ENCODE data around the gene HEPACAM.

The HEPACAM gene

DNA sequence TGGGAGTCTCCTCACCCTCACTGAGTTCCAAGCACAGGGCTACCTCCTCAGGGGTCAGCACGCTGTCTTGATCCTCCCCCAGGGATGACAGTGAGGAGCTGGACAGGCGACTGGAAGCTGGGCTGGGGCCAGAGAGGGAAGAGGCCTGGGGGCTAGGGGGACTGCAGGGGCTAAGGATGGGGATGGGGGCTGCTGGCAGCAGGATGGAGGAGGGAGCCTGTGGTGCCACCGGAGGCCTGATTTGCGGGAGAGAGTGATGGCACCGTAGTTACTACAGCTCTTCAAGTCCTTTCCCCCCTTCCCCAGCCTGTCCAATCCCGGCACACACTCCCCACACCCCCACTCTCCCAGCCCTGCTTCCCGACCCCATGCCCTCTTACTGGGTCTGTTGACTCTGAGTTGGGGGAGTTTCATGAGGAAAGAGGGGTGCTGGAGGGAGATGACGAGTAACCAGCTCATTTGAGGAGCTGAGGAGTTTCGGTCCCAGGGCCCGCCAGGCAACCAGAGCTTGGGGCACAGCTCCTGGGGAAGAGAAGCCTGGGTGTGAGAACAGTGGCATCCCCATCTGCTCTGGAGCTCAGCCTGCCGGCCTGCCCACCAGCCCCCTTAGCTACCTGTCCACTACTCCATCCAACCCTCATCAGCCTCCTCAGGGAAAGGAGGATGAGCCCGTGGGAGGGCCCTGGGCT lies 48.7 kb downstream of the HEPACAM start:
- Histone ChIP-seq H3K36me3 (no peaks in the 10 kb centered on the region), H3K27me3 (no peaks in the 10 kb centered on the region), H3K4me1 (ENCODE audit: control insufficient read depth in 1 of 2, insufficient read depth in 1 of 2, low read depth in 1 of 2, low read length in 1 of 2) (no peaks in the 10 kb centered on the region), H3K4me3 (ENCODE audit: low read depth in 1 of 2, low read length in 1 of 2) (no peak overlapping the region), H3K9me3 (no peaks in the 10 kb centered on the region), H3K27ac (no peak overlapping the region)
- TF ChIP-seq, protein P1, sequence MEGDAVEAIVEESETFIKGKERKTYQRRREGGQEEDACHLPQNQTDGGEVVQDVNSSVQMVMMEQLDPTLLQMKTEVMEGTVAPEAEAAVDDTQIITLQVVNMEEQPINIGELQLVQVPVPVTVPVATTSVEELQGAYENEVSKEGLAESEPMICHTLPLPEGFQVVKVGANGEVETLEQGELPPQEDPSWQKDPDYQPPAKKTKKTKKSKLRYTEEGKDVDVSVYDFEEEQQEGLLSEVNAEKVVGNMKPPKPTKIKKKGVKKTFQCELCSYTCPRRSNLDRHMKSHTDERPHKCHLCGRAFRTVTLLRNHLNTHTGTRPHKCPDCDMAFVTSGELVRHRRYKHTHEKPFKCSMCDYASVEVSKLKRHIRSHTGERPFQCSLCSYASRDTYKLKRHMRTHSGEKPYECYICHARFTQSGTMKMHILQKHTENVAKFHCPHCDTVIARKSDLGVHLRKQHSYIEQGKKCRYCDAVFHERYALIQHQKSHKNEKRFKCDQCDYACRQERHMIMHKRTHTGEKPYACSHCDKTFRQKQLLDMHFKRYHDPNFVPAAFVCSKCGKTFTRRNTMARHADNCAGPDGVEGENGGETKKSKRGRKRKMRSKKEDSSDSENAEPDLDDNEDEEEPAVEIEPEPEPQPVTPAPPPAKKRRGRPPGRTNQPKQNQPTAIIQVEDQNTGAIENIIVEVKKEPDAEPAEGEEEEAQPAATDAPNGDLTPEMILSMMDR (IDR thresholded peaks at IDR 0.05): no peak

DNA sequence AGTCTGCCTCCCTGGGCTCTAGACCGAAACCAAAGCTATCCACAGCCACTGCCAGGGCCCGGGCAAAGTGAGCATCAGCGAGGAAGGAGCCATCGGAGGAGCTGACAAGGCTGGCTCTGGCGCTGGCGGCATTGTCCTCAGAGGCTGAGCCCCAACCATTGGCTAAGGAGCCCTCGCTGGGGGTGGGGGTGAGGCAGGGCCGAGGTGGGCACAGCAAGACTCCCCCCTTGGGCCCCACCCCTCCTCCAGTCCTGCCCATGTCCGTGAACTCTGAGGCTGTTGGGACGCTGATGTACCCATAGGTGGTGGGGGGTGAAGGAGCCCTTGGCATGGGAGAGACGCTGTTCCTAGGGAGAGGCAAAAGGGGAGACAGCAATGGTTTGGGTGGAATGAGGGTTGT lies 49.4 kb downstream of the HEPACAM start:
- no peaks in the 10 kb centered on the region for H3K36me3 ChIP-seq
- H3K27ac ChIP-seq: no peak overlapping the region
- no peaks in the 10 kb centered on the region for H3K4me1 ChIP-seq (ENCODE audit: control insufficient read depth in 1 of 2, insufficient read depth in 1 of 2, low read depth in 1 of 2, low read length in 1 of 2)
- TF ChIP-seq, protein P1 (IDR thresholded peaks at IDR 0.05): no peak
- H3K9me3 ChIP-seq: no peaks in the 10 kb centered on the region
- H3K27me3 ChIP-seq: no peaks in the 10 kb centered on the region
- H3K4me3 ChIP-seq (ENCODE audit: low read depth in 1 of 2, low read length in 1 of 2): no peak overlapping the region

DNA sequence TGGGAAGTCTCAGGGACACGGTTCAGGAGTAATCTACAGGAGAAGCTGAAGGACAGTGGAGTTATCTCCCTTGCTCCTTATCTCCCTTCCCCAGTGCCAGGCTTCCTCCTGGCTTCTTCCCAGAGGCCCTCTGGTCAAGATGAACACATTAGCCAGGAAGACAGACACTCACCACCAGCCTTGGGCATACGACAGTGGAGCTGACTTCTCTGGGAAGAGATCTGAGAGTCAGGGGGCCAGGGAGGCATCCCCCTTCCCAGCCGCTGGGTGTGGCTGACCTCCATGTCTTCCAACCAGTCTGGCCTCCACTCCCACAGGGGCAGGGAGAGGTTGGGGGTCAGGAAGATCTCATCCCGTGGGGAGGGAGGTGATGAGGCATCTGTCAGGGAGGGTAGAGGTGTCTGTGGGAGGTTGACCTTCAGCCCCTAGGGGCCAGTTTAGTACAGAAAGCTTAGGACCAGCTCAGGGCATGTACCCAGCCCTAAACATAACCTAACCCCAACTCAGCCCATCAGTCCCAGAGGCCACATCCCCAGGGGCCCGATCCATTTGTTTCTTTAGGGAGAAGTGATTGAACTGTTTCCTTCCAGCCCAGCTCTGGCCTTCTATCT lies 50.9 kb downstream of the HEPACAM start:
- H3K9me3 ChIP-seq: no peaks in the 10 kb centered on the region
- no peak overlapping the region for H3K4me3 ChIP-seq (ENCODE audit: low read depth in 1 of 2, low read length in 1 of 2)
- no peaks in the 10 kb centered on the region for H3K4me1 ChIP-seq (ENCODE audit: control insufficient read depth in 1 of 2, insufficient read depth in 1 of 2, low read depth in 1 of 2, low read length in 1 of 2)
- TF ChIP-seq, protein P1 (IDR thresholded peaks at IDR 0.05): no peak
- H3K27me3 ChIP-seq: no peaks in the 10 kb centered on the region
- H3K36me3 ChIP-seq: no peaks in the 10 kb centered on the region
- no peak overlapping the region for H3K27ac ChIP-seq

DNA sequence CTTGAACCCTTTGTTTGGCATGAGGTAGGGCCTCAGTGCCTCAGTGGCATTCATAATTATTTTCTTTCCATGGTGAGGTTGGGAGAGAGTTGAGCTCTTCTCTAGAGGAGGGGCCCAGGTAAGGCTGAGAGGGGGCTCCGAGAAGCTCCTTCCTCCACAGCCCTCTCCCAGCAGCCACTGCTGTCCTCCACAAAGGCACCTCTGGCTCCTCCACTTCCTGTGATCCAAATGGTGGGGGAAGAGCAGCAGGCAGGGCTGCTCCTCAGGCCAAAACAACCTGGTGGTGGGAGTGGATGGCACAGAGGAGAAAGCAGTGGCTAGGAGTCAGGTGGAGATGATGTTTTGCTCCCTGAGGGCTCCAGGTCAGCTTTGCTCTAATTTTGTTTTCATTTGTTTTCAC lies 51.5 kb downstream of the HEPACAM start:
- no peaks in the 10 kb centered on the region for H3K9me3 ChIP-seq
- TF ChIP-seq, protein P1 (IDR thresholded peaks at IDR 0.05): no peak
- no peak overlapping the region for H3K4me3 ChIP-seq (ENCODE audit: low read depth in 1 of 2, low read length in 1 of 2)
- H3K27ac ChIP-seq: no peak overlapping the region
- no peaks in the 10 kb centered on the region for H3K36me3 ChIP-seq
- no peaks in the 10 kb centered on the region for H3K4me1 ChIP-seq (ENCODE audit: control insufficient read depth in 1 of 2, insufficient read depth in 1 of 2, low read depth in 1 of 2, low read length in 1 of 2)
- H3K27me3 ChIP-seq: peaks cover 3% of the 10 kb centered on the region

DNA sequence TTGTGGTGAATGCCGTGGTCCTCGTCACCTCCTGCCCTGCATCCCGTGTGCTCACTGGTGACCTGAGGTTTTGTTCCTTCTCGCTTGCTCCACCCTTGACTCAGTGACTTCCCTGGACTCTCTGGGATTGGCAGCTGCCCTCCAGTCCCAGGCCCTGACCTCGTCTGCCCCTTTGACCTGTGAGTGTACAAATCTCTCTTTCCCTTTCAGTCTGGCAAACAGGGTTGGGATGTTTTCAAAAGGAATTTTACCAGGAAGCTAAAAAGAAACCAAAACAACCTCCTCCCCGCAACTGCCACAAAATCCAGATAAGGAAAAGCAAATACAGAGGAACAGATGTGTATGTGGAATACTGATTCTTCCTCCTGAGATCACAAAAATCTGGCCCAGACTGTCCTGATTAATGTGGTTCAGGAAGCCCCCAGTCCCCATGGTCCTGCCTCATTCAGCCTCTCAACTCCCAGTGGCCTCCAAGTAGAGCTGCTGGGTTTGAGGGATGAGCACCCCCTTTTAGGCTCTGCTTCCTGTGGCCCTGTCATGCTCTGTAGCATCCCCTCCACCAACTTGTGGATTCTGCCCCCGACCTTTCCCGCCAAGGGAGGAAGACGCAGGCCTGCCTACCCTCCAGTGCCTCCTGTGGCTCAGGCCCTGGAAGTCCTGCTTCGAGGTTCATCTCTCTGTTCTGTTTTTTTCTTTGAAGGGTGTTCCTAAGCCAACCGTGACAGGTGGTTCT lies 53.3 kb downstream of the HEPACAM start:
- no peaks in the 10 kb centered on the region for H3K36me3 ChIP-seq
- H3K9me3 ChIP-seq: no peaks in the 10 kb centered on the region
- no peak overlapping the region for H3K27ac ChIP-seq
- H3K4me3 ChIP-seq (ENCODE audit: low read depth in 1 of 2, low read length in 1 of 2): no peak overlapping the region
- H3K4me1 ChIP-seq (ENCODE audit: control insufficient read depth in 1 of 2, insufficient read depth in 1 of 2, low read depth in 1 of 2, low read length in 1 of 2): no peaks in the 10 kb centered on the region
- TF ChIP-seq, protein P1 (IDR thresholded peaks at IDR 0.05): no peak
- peaks cover 21% of the 10 kb centered on the region for H3K27me3 ChIP-seq

Data from neutrophil (primary cell).